ENCODE data around the gene FAM217A. TPM values are rescaled to one million over a fixed set of nuclear protein-coding genes. Genes with fewer than 3 reads are reported as not detected.
"Not testable (repeated sequence)": the region's sequence is repeated elsewhere in the genome, so short reads cannot be mapped to it uniquely, and the experiment has no call there.

Gene FAM217A
- total RNA-seq, 1 experiment from 2014 or later = not detected

DNA sequence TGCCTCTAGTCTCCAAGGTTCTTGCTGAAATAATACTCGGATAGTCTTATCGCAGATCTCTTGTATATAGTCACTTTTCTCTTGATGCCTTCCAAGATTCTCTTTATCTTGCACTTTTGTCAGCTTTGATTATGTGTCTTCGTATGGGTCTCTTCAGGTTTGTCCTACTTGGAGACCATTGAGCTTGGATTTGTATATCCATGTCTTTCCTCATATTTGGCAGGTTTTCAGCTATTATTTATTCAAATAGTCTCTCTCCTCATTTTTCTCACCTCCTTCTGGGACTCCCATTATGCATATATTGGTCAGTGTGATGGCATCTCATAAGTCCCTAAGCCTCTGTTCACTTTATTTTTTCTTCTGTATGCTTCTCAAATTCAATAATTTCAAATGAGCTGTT lies 33.4 kb upstream of the FAM217A start:
- Histone ChIP-seq H4K20me1 (ENCODE audit: insufficient read depth) (no peaks in the 10 kb centered on the region), H3K36me3 (ENCODE audit: control insufficient read depth in 1 of 2, insufficient read depth in 2 of 2, low read length in 2 of 2) (peaks cover 5 to 13% of the 10 kb centered on the region in 2 experiments; a peak in 3 of 4 replicates), H3K4me3 (replicated peaks in 1 of 2; ENCODE audit: low read depth in 1 of 2, low read length in 2 of 2) (no peak overlapping the region), H3K27me3 (ENCODE audit: insufficient read depth, low read length) (no peaks in the 10 kb centered on the region), H3K9me3 (ENCODE audit: control insufficient read depth in 1 of 2, insufficient read depth in 1 of 2, low read depth in 1 of 2, low read length in 2 of 2) (no peaks in the 10 kb centered on the region; a peak in 1 of 4 replicates), H2AFZ (ENCODE audit: low read depth, low read length, poor library complexity, severe bottlenecking) (no peak overlapping the region), H3K9ac (ENCODE audit: low read length) (no peak overlapping the region), H3K79me2 (ENCODE audit: insufficient read depth, low read length) (no peaks in the 10 kb centered on the region), H3K4me1 (ENCODE audit: control insufficient read depth in 1 of 2, insufficient read depth in 2 of 2, low read length in 2 of 2) (no peaks in the 10 kb centered on the region), H3K4me2 (ENCODE audit: low read length) (no peak overlapping the region), H3K27ac (ENCODE audit: low read depth, low read length) (no peak overlapping the region), H3K9me2 (ENCODE audit: insufficient read depth) (no peaks in the 10 kb centered on the region)
- ATAC-seq (no peak), DNase-seq (ENCODE audit: low read depth, low spot score) (no peak)
- CTCF ChIA-PET = interaction anchor here (1.1 kb wide), 1 partner anchor 44 kb away, joined by 4 read pairs; no protein-coding TSS in a partner anchor
- BruUV-seq (replicated peaks) = no TSS peak
- intact Hi-C loops (cut with micrococcal nuclease) = no loop called here
- POLR2A ChIA-PET = no interaction called here
- RAD21 ChIA-PET (ENCODE audit: low non-redundant PET in 1 of 2, low total read pairs in 2 of 2, uncharacterized antibody in 2 of 2, unreplicated experiment in 2 of 2) = no interaction called here
- no peak for TF ChIP-seq SIN3A (IDR thresholded peaks at IDR 0.05; ENCODE audit: low read depth)
- TF ChIP-seq, protein P1, sequence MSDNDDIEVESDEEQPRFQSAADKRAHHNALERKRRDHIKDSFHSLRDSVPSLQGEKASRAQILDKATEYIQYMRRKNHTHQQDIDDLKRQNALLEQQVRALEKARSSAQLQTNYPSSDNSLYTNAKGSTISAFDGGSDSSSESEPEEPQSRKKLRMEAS (IDR thresholded peaks at IDR 0.05) = no peak

DNA sequence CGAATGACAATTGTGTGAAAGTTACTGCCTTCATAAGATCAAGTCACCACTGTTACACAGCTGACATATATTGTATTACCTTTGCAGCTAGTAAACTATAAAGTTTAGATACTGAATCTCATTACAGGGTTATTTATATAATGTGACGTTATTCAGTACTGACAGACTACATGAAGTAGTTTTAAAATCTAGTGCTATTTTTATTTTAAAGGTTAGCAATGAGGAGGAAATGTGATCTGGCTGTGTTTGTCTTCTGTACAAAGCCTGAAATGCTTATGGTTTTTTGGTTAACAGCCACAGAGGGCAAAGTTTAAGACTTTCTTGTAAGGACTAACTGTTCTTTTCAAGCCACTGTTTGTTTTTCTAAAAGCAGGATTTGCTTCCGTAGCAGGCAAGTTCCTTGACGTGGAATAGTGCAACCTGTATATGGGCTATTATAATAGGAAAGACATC lies 30.5 kb upstream of the FAM217A start:
- H3K9ac ChIP-seq (ENCODE audit: low read length); H2AFZ ChIP-seq (ENCODE audit: low read depth, low read length, poor library complexity, severe bottlenecking); H3K4me1 ChIP-seq (ENCODE audit: control insufficient read depth in 1 of 2, insufficient read depth in 2 of 2, low read length in 2 of 2); ATAC-seq; H3K4me3 ChIP-seq (replicated peaks in 1 of 2; ENCODE audit: low read depth in 1 of 2, low read length in 2 of 2); CTCF ChIA-PET; H3K79me2 ChIP-seq (ENCODE audit: insufficient read depth, low read length); H3K9me3 ChIP-seq (ENCODE audit: control insufficient read depth in 1 of 2, insufficient read depth in 1 of 2, low read depth in 1 of 2, low read length in 2 of 2); H3K4me2 ChIP-seq (ENCODE audit: low read length); intact Hi-C loops (cut with micrococcal nuclease); H3K27me3 ChIP-seq (ENCODE audit: insufficient read depth, low read length); DNase-seq (ENCODE audit: low read depth, low spot score); H4K20me1 ChIP-seq (ENCODE audit: insufficient read depth); H3K36me3 ChIP-seq (ENCODE audit: control insufficient read depth in 1 of 2, insufficient read depth in 2 of 2, low read length in 2 of 2); RAD21 ChIA-PET (ENCODE audit: low non-redundant PET in 1 of 2, low total read pairs in 2 of 2, uncharacterized antibody in 2 of 2, unreplicated experiment in 2 of 2); H3K9me2 ChIP-seq (ENCODE audit: insufficient read depth); POLR2A ChIA-PET; H3K27ac ChIP-seq (ENCODE audit: low read depth, low read length); BruUV-seq (replicated peaks): not testable (repeated sequence)

DNA sequence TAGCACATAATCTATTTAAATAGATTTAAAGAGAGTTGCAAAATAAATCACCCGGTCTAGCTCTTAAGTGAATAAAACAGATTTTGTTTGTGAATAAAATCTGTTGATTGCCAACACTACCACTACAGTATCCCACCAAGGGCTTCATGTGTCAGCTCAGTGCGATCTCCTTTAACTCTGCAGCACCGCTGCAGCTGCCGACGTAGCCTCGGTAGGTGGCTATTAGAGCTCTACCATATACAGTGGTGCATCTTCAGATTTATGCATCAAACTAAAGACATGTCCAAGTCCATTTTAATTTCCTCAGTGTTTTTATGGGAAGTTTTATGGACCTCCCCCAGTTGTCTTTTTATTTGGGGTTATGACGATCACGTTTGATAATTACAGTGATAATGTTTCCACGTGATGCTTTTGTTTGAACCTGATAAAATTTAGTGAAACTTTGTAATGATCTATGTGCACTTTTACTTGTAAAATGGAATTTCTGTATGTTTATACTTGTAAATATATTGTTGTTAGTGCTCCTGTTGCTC lies 29.7 kb upstream of the FAM217A start:
- no peak for DNase-seq (ENCODE audit: low read depth, low spot score)
- ATAC-seq = no peak
- RAD21 ChIA-PET (ENCODE audit: low non-redundant PET in 1 of 2, low total read pairs in 2 of 2, uncharacterized antibody in 2 of 2, unreplicated experiment in 2 of 2) = no interaction called here
- no peaks in the 10 kb centered on the region for H4K20me1 ChIP-seq (ENCODE audit: insufficient read depth)
- H3K9me3 ChIP-seq (ENCODE audit: control insufficient read depth in 1 of 2, insufficient read depth in 1 of 2, low read depth in 1 of 2, low read length in 2 of 2) = no peaks in the 10 kb centered on the region; a peak in 1 of 4 replicates
- H3K9ac ChIP-seq (ENCODE audit: low read length) = no peak overlapping the region
- CTCF ChIA-PET = no interaction called here
- H3K9me2 ChIP-seq (ENCODE audit: insufficient read depth) = no peaks in the 10 kb centered on the region
- peaks cover 2 to 7% of the 10 kb centered on the region in 2 experiments; a peak in 3 of 4 replicates for H3K4me1 ChIP-seq (ENCODE audit: control insufficient read depth in 1 of 2, insufficient read depth in 2 of 2, low read length in 2 of 2)
- no peak overlapping the region for H2AFZ ChIP-seq (ENCODE audit: low read depth, low read length, poor library complexity, severe bottlenecking)
- intact Hi-C loops (cut with micrococcal nuclease) = no loop called here
- POLR2A ChIA-PET = no interaction called here
- no peak overlapping the region for H3K4me3 ChIP-seq (replicated peaks in 1 of 2; ENCODE audit: low read depth in 1 of 2, low read length in 2 of 2)
- no peaks in the 10 kb centered on the region for H3K36me3 ChIP-seq (ENCODE audit: control insufficient read depth in 1 of 2, insufficient read depth in 2 of 2, low read length in 2 of 2)
- H3K4me2 ChIP-seq (ENCODE audit: low read length) = no peak overlapping the region
- no peaks in the 10 kb centered on the region for H3K27me3 ChIP-seq (ENCODE audit: insufficient read depth, low read length)
- no TSS peak for BruUV-seq (replicated peaks)
- no peak overlapping the region for H3K27ac ChIP-seq (ENCODE audit: low read depth, low read length)
- H3K79me2 ChIP-seq (ENCODE audit: insufficient read depth, low read length) = no peaks in the 10 kb centered on the region
- TF ChIP-seq ZNF274 (IDR thresholded peaks at IDR 0.05; ENCODE audit: low read depth, low read length) (no peak), POLR2A (IDR thresholded peaks at IDR 0.05; ENCODE audit: borderline replicate concordance, extremely low read depth, insufficient read depth, insufficient read length) (no peak), SRF (IDR thresholded peaks at IDR 0.05; ENCODE audit: low read depth) (no peak), EZH2 (IDR thresholded peaks at IDR 0.05) (no peak), POLR2AphosphoS5 (IDR thresholded peaks at IDR 0.05; ENCODE audit: low read depth, low read length) (no peak), ZFX (IDR thresholded peaks at IDR 0.05) (no peak), EGR1 (IDR thresholded peaks at IDR 0.05; ENCODE audit: low read depth) (no peak), SP1 (IDR thresholded peaks at IDR 0.05; ENCODE audit: low read depth) (no peak)
- TF ChIP-seq, protein P2, sequence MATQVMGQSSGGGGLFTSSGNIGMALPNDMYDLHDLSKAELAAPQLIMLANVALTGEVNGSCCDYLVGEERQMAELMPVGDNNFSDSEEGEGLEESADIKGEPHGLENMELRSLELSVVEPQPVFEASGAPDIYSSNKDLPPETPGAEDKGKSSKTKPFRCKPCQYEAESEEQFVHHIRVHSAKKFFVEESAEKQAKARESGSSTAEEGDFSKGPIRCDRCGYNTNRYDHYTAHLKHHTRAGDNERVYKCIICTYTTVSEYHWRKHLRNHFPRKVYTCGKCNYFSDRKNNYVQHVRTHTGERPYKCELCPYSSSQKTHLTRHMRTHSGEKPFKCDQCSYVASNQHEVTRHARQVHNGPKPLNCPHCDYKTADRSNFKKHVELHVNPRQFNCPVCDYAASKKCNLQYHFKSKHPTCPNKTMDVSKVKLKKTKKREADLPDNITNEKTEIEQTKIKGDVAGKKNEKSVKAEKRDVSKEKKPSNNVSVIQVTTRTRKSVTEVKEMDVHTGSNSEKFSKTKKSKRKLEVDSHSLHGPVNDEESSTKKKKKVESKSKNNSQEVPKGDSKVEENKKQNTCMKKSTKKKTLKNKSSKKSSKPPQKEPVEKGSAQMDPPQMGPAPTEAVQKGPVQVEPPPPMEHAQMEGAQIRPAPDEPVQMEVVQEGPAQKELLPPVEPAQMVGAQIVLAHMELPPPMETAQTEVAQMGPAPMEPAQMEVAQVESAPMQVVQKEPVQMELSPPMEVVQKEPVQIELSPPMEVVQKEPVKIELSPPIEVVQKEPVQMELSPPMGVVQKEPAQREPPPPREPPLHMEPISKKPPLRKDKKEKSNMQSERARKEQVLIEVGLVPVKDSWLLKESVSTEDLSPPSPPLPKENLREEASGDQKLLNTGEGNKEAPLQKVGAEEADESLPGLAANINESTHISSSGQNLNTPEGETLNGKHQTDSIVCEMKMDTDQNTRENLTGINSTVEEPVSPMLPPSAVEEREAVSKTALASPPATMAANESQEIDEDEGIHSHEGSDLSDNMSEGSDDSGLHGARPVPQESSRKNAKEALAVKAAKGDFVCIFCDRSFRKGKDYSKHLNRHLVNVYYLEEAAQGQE (IDR thresholded peaks at IDR 0.05; ENCODE audit: low read depth) = no peak
- TF ChIP-seq, protein P1 (IDR thresholded peaks at IDR 0.05) = no peak
